ENCODE measurements around the gene ZNF679.

GRCh38 chr7:64266341-64266919, 38.2 kb downstream of the ZNF679 start:
- no peak for TF ChIP-seq CTCF (optimal IDR thresholded peaks at IDR 0.05 in 1 of 3, IDR thresholded peaks at IDR 0.05 in 1 of 3, conservative IDR thresholded peaks at IDR 0.05 in 1 of 3; ENCODE audit: extremely low read depth in 1 of 3, insufficient read depth in 2 of 3, low read length in 3 of 3)
- no peak for TF ChIP-seq EZH2 (IDR thresholded peaks at IDR 0.05; ENCODE audit: low read length)
